CD4-positive, CD25-positive, alpha-beta regulatory T cell (primary cell): ENCODE results near the gene EPHA2. TPM values are rescaled to one million over a fixed set of nuclear protein-coding genes. Genes with fewer than 3 reads are reported as not detected.

Experiments
- ATAC-seq, 2 donors: fragments of 150-1000 bp; cut with Tn5 transposase; one replicate each; pipeline ENCODE4 v1.10.0; 2021; ENCODE audit warnings: low read depth in 2 of 2, moderate number of reproducible peaks in 2 of 2, moderate library complexity in 1 of 2
- DNase-seq, 3 donors: peaks; one replicate each; pipeline versions ENCODE4 v3.0.0 to v3.0.0-alpha.2; 2012 to 2022; ENCODE audit warnings: mixed read lengths in 1 of 3
- H3K27ac ChIP-seq: one replicate; pipeline ENCODE4 v1.7.0; 2013; ENCODE audit warnings: mild to moderate bottlenecking, low read length; ENCODE audit not compliant: insufficient read depth, poor library complexity, severe bottlenecking
- H3K27me3 ChIP-seq: one replicate; pipeline ENCODE4 v1.7.0; 2013; ENCODE audit warnings: low read length; ENCODE audit not compliant: control insufficient read depth, insufficient read depth
- H3K36me3 ChIP-seq: one replicate; pipeline ENCODE4 v1.7.0; 2013; ENCODE audit warnings: mild to moderate bottlenecking, low read length, moderate library complexity; ENCODE audit not compliant: control insufficient read depth, insufficient read depth
- H3K4me1 ChIP-seq: 2 replicates; pipeline ENCODE4 v1.7.0; 2013; ENCODE audit warnings: mild to moderate bottlenecking, low read length; ENCODE audit not compliant: insufficient read depth, control insufficient read depth, poor library complexity, severe bottlenecking
- H3K4me3 ChIP-seq: one replicate; pipeline ENCODE4 v1.7.0; 2013; ENCODE audit warnings: low read depth, mild to moderate bottlenecking, low read length, moderate library complexity
- H3K9me3 ChIP-seq, 2 experiments: 1 replicate in 1 of 2; 2 replicates in 1 of 2; pipeline ENCODE4 v1.7.0; 2013; ENCODE audit warnings: low read length in 2 of 2, mild to moderate bottlenecking in 1 of 2, moderate library complexity in 1 of 2; ENCODE audit not compliant: control insufficient read depth in 2 of 2
- H3K27ac Mint-ChIP-seq, 3 donors: one replicate each; pipeline ENCODE4 v1.8.0; 2020 to 2022; ENCODE audit warnings: mild to moderate bottlenecking in 3 of 3, mixed read lengths in 3 of 3, moderate library complexity in 2 of 3
- H3K27me3 Mint-ChIP-seq: one replicate; pipeline ENCODE4 v1.8.0; 2022; ENCODE audit warnings: mild to moderate bottlenecking, mixed read lengths
- H3K36me3 Mint-ChIP-seq: one replicate; pipeline ENCODE4 v1.8.0; 2020; ENCODE audit warnings: mixed read lengths
- H3K4me1 Mint-ChIP-seq, 4 donors: one replicate each; pipeline ENCODE4 v1.8.0; 2020 to 2022; ENCODE audit warnings: mixed read lengths in 4 of 4, mild to moderate bottlenecking in 1 of 4
- H3K4me3 Mint-ChIP-seq, 4 donors: one replicate each; pipeline ENCODE4 v1.8.0; 2020 to 2022; ENCODE audit warnings: mild to moderate bottlenecking in 4 of 4, mixed read lengths in 4 of 4, moderate library complexity in 3 of 4
- H3K9me3 Mint-ChIP-seq, 7 donors: one replicate each; pipeline ENCODE4 v1.8.0; 2020 to 2022; ENCODE audit warnings: mixed read lengths in 7 of 7, mild to moderate bottlenecking in 3 of 7, moderate library complexity in 2 of 7
- polyA plus RNA-seq, 4 donors: library from polyadenylated mRNA; unstranded; fragments of 300-500 nt; fragmentation: Illumina TruSeq; gene quantifications; one replicate each; pipeline ENCODE4 v1.2.3, GENCODE V29; 2021
- total RNA-seq: library from RNA; stranded (reverse); gene quantifications from one replicate; pipeline ENCODE4 v1.2.3, GENCODE V29; 2022

EPHA2 gene
- total and polyA plus RNA-seq, 5 donors from 2014 or later: not detected

- H3K27me3 Mint-ChIP-seq: no peaks in the 10 kb centered on the region
- H3K4me3 Mint-ChIP-seq: peak overlapping the region in 1 of 4 donors; percentile 54
- Histone ChIP-seq H3K4me1 (no peaks in the 10 kb centered on the region), H3K4me3 (no peak overlapping the region), H3K36me3 (no peaks in the 10 kb centered on the region), H3K27me3 (no peaks in the 10 kb centered on the region), H3K9me3 (no peaks in the 10 kb centered on the region), H3K27ac (no peak overlapping the region)
- ATAC-seq: no peak
- no peaks in the 10 kb centered on the region for H3K9me3 Mint-ChIP-seq
- peaks cover 0 to 7% (median 1%) of the 10 kb centered on the region in 4 donors for H3K4me1 Mint-ChIP-seq
- no peak overlapping the region for H3K27ac Mint-ChIP-seq
- H3K36me3 Mint-ChIP-seq: no peaks in the 10 kb centered on the region
- DNase-seq: no peak
Measured at GRCh38 chr1:16174886-16175598, 19.2 kb upstream of the EPHA2 start.

DNA sequence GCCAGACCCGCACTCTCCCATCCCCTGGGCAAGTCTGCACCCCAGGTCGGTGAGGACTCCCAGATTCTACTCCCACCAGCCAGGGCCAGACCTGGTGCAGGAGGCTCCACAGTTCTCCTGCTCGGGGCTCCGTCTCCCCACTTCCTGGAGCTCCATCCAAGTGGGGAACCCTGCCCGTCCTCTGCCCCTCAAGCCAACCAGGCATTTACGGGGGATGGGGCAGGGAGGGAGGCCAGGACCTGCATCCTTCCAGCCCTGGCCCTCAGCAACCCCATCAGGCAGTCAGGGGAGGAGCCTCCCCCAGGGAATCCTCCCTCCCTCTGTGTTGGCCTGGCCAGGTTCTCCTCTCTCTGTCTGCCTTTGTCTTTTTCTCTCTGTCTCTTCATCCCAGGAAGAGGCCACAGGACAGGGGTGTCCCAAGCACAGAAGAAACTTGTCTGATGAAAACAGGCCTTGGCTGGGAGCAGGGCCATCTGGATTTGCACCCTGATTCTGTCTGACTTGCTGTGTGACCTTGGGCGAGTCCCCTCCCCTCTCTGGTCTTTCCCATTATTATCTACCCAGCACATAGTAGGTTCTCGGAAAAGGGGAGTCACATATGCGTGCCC is 18.5 kb upstream of the EPHA2 start:
- H3K27ac ChIP-seq: no peak overlapping the region
- ATAC-seq: no peak
- Mint-ChIP-seq H3K27me3 (no peaks in the 10 kb centered on the region), H3K4me1 (peaks cover 0 to 13% (median 5%) of the 10 kb centered on the region in 4 donors), H3K9me3 (no peaks in the 10 kb centered on the region), H3K4me3 (peak overlapping the region in 1 of 4 donors; percentile 54), H3K36me3 (no peaks in the 10 kb centered on the region), H3K27ac (peak overlapping the region in 1 of 3 donors; percentile 15)
- H3K27me3 ChIP-seq: no peaks in the 10 kb centered on the region
- no peaks in the 10 kb centered on the region for H3K36me3 ChIP-seq
- DNase-seq: no peak
- H3K4me1 ChIP-seq: peaks cover 1% of the 10 kb centered on the region
- H3K4me3 ChIP-seq: no peak overlapping the region
- no peaks in the 10 kb centered on the region for H3K9me3 ChIP-seq

- Histone ChIP-seq H3K9me3 (no peaks in the 10 kb centered on the region), H3K4me3 (no peak overlapping the region), H3K27ac (no peak overlapping the region), H3K36me3 (no peaks in the 10 kb centered on the region), H3K27me3 (no peaks in the 10 kb centered on the region), H3K4me1 (peaks cover 9% of the 10 kb centered on the region)
- Mint-ChIP-seq H3K27me3 (no peaks in the 10 kb centered on the region), H3K4me3 (no peak overlapping the region), H3K9me3 (no peaks in the 10 kb centered on the region), H3K4me1 (peaks cover 2 to 20% (median 8%) of the 10 kb centered on the region in 4 donors), H3K36me3 (no peaks in the 10 kb centered on the region), H3K27ac (peak overlapping the region in 1 of 3 donors; percentile 74)
- ATAC-seq (peak in 1 of 2 donors; percentile 18), DNase-seq (no peak)
Measured at GRCh38 chr1:16173447-16174260, 17.8 kb upstream of the EPHA2 start.

DNA sequence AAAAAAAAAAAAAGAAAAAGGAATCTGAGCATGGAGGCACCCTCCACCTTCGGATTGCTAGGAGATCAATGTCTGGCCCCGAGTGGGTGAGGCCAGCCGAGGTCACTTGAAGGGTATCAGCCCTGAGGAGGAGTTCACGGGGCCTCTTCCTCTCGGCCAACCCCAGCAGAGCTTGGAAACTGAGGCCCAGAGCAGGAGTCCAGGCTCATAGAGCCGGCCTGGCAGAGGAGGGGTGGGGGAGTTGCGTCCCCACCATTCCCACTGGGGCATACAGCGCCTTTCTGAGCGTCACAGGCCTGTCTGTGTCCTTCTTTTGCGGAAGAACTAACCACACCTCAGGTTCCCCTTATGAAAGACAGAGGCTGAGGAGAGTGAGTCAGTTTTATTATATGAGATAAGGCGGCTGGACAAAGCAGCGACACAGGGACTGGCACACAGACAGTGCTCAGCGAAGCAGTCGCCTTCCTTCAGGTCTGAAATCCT is 17.1 kb upstream of the EPHA2 start:
- no peak overlapping the region for H3K4me3 ChIP-seq
- Mint-ChIP-seq H3K4me1 (peaks cover 5 to 27% (median 13%) of the 10 kb centered on the region in 4 donors), H3K27me3 (no peaks in the 10 kb centered on the region), H3K9me3 (no peaks in the 10 kb centered on the region), H3K4me3 (no peak overlapping the region), H3K36me3 (no peaks in the 10 kb centered on the region), H3K27ac (no peak overlapping the region)
- H3K36me3 ChIP-seq: no peaks in the 10 kb centered on the region
- no peaks in the 10 kb centered on the region for H3K9me3 ChIP-seq
- ATAC-seq: no peak
- peaks cover 15% of the 10 kb centered on the region for H3K4me1 ChIP-seq
- no peak for DNase-seq
- H3K27ac ChIP-seq: no peak overlapping the region
- H3K27me3 ChIP-seq: no peaks in the 10 kb centered on the region

GRCh38 chr1:16172218-16172830 is 16.5 kb upstream of the EPHA2 start:
- Histone ChIP-seq H3K36me3 (no peaks in the 10 kb centered on the region), H3K4me3 (no peak overlapping the region), H3K4me1 (peaks cover 19% of the 10 kb centered on the region), H3K27ac (no peak overlapping the region), H3K9me3 (no peaks in the 10 kb centered on the region), H3K27me3 (no peaks in the 10 kb centered on the region)
- Mint-ChIP-seq H3K27me3 (no peaks in the 10 kb centered on the region), H3K9me3 (no peaks in the 10 kb centered on the region), H3K27ac (no peak overlapping the region), H3K36me3 (no peaks in the 10 kb centered on the region), H3K4me1 (peaks cover 5 to 28% (median 13%) of the 10 kb centered on the region in 4 donors), H3K4me3 (no peak overlapping the region)
- DNase-seq: no peak
- ATAC-seq: no peak

GRCh38 chr1:16171314-16172151 is 15.7 kb upstream of the EPHA2 start:
- Histone ChIP-seq H3K27me3 (no peaks in the 10 kb centered on the region), H3K4me1 (peaks cover 22% of the 10 kb centered on the region), H3K36me3 (no peaks in the 10 kb centered on the region), H3K27ac (no peak overlapping the region), H3K4me3 (no peak overlapping the region), H3K9me3 (no peaks in the 10 kb centered on the region)
- peak overlapping the region in 1 of 3 donors; percentile 39 for H3K27ac Mint-ChIP-seq
- peak overlapping the region in 1 of 4 donors; percentile 48 for H3K4me3 Mint-ChIP-seq
- no peaks in the 10 kb centered on the region for H3K9me3 Mint-ChIP-seq
- DNase-seq (no peak), ATAC-seq (no peak)
- no peaks in the 10 kb centered on the region for H3K27me3 Mint-ChIP-seq
- peaks cover 5 to 28% (median 13%) of the 10 kb centered on the region in 4 donors for H3K4me1 Mint-ChIP-seq
- H3K36me3 Mint-ChIP-seq: no peaks in the 10 kb centered on the region

- Mint-ChIP-seq H3K4me1 (peaks cover 5 to 37% (median 23%) of the 10 kb centered on the region in 4 donors), H3K27ac (no peak overlapping the region), H3K9me3 (no peaks in the 10 kb centered on the region), H3K36me3 (no peaks in the 10 kb centered on the region), H3K27me3 (no peaks in the 10 kb centered on the region), H3K4me3 (no peak overlapping the region)
- ATAC-seq (no peak), DNase-seq (no peak)
- Histone ChIP-seq H3K4me3 (no peak overlapping the region), H3K9me3 (no peaks in the 10 kb centered on the region), H3K27me3 (no peaks in the 10 kb centered on the region), H3K27ac (no peak overlapping the region), H3K36me3 (no peaks in the 10 kb centered on the region), H3K4me1 (peaks cover 22% of the 10 kb centered on the region)
Measured at GRCh38 chr1:16170283-16170673, 14.4 kb upstream of the EPHA2 start.
